Measurements from ENCODE around the gene SOX21. TPM values are rescaled to one million over a fixed set of nuclear protein-coding genes. Genes with fewer than 3 reads are reported as not detected.

The SOX21 gene
- total RNA-seq, 1 experiment from 2014 or later: not detected

DNA sequence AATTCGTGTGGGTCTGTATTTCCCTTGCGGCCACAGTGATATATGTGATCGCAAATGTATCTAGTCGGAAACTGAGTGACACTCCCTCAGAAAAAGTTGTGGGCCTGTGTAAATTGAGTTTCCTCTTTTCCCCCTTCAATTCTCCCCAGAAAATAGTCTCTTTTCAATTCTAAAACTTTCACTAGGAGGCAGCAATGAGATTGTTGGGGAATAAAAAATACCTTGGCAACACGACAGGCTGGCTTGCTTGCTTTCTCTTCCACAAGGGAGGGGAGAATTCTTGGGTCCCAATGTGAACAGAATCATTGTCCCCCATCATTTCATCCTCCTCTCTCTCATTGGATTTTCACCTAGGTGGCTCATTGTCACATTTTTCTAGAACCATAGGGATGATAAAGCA lies 3.7 kb upstream of the SOX21 start:
- no peaks in the 10 kb centered on the region for H3K27me3 ChIP-seq (ENCODE audit: insufficient read depth, low read length)
- no peak overlapping the region for H3K27ac ChIP-seq (ENCODE audit: low read depth, low read length)
- H3K4me3 ChIP-seq (replicated peaks in 1 of 2; ENCODE audit: low read depth in 1 of 2, low read length in 2 of 2): no peak overlapping the region
- RAD21 ChIA-PET (ENCODE audit: low non-redundant PET in 1 of 2, low total read pairs in 2 of 2, uncharacterized antibody in 2 of 2, unreplicated experiment in 2 of 2): no interaction called here
- POLR2A ChIA-PET: no interaction called here
- CTCF ChIA-PET: interaction anchor here (0.6 kb wide), 1 partner anchor 688 kb away, joined by 3 read pairs; no protein-coding TSS in a partner anchor
- H3K9me2 ChIP-seq (ENCODE audit: insufficient read depth): no peaks in the 10 kb centered on the region
- TF ChIP-seq, protein P1, sequence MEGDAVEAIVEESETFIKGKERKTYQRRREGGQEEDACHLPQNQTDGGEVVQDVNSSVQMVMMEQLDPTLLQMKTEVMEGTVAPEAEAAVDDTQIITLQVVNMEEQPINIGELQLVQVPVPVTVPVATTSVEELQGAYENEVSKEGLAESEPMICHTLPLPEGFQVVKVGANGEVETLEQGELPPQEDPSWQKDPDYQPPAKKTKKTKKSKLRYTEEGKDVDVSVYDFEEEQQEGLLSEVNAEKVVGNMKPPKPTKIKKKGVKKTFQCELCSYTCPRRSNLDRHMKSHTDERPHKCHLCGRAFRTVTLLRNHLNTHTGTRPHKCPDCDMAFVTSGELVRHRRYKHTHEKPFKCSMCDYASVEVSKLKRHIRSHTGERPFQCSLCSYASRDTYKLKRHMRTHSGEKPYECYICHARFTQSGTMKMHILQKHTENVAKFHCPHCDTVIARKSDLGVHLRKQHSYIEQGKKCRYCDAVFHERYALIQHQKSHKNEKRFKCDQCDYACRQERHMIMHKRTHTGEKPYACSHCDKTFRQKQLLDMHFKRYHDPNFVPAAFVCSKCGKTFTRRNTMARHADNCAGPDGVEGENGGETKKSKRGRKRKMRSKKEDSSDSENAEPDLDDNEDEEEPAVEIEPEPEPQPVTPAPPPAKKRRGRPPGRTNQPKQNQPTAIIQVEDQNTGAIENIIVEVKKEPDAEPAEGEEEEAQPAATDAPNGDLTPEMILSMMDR (IDR thresholded peaks at IDR 0.05 in 2 of 3, conservative IDR thresholded peaks at IDR 0.05 in 1 of 3; ENCODE audit: borderline replicate concordance in 1 of 3, insufficient read depth in 1 of 3, low read depth in 2 of 3, low read length in 2 of 3): peak; percentile 14 to 28 (median 20); a peak in 3 of 6 replicates
- no peak for TF ChIP-seq SRF (IDR thresholded peaks at IDR 0.05; ENCODE audit: low read depth)
- TF ChIP-seq RAD21 (IDR thresholded peaks at IDR 0.05; ENCODE audit: low read depth): peak; percentile 19; the same call in 1 of the 2 replicates
- H3K9ac ChIP-seq (ENCODE audit: low read length): no peak overlapping the region
- no peaks in the 10 kb centered on the region for H3K4me1 ChIP-seq (ENCODE audit: control insufficient read depth in 1 of 2, insufficient read depth in 2 of 2, low read length in 2 of 2)
- ATAC-seq (no peak), DNase-seq (ENCODE audit: low read depth, low spot score) (no peak)
- BruUV-seq (replicated peaks): no TSS peak
- no peaks in the 10 kb centered on the region for H4K20me1 ChIP-seq (ENCODE audit: insufficient read depth)
- H3K36me3 ChIP-seq (ENCODE audit: control insufficient read depth in 1 of 2, insufficient read depth in 2 of 2, low read length in 2 of 2): no peaks in the 10 kb centered on the region
- H3K9me3 ChIP-seq (ENCODE audit: control insufficient read depth in 1 of 2, insufficient read depth in 1 of 2, low read depth in 1 of 2, low read length in 2 of 2): no peaks in the 10 kb centered on the region
- H2AFZ ChIP-seq (ENCODE audit: low read depth, low read length, poor library complexity, severe bottlenecking): no peak overlapping the region
- no peaks in the 10 kb centered on the region for H3K79me2 ChIP-seq (ENCODE audit: insufficient read depth, low read length)
- intact Hi-C loops (cut with micrococcal nuclease): no loop called here
- no peak overlapping the region for H3K4me2 ChIP-seq (ENCODE audit: low read length)

DNA sequence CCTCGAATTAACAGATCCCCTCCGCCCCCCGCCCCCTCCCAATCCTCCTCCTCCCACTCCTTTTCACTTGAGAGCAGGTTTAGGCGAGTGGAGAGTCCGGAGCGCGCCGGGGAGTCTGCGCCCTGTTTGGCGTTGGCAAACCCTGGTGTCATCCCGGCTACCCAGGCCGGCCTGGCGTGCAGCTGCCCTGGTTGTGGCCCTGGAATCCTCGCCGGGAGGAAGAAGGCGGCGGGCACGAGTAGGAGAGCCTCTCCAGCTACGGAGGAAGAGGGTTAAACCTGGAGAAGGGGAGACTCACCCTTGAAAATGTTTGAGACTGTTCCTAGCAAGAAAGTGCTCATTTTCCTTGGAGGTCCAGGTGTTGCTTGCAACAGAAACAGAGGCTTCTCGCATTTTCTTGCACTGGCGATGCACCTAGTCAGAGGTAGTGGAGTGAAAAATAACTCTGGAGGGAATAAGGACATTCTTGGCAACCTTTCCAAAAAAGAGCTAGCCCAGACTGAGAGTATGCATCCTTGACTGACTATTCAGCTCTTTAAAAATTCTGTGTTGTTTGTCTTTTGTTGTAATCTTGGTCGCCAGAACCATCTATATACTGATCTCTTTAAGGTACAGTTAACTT lies 1.3 kb upstream of the SOX21 start:
- no peaks in the 10 kb centered on the region for H4K20me1 ChIP-seq (ENCODE audit: insufficient read depth)
- H3K27me3 ChIP-seq (ENCODE audit: insufficient read depth, low read length): peaks cover 10% of the 10 kb centered on the region
- H3K36me3 ChIP-seq (ENCODE audit: control insufficient read depth in 1 of 2, insufficient read depth in 2 of 2, low read length in 2 of 2): no peaks in the 10 kb centered on the region
- no peaks in the 10 kb centered on the region for H3K9me2 ChIP-seq (ENCODE audit: insufficient read depth)
- DNase-seq (ENCODE audit: low read depth, low spot score) (no peak), ATAC-seq (no peak)
- no peaks in the 10 kb centered on the region for H3K79me2 ChIP-seq (ENCODE audit: insufficient read depth, low read length)
- ChIA-PET CTCF (no interaction called here), RAD21 (ENCODE audit: low non-redundant PET in 1 of 2, low total read pairs in 2 of 2, uncharacterized antibody in 2 of 2, unreplicated experiment in 2 of 2) (no interaction called here), POLR2A (no interaction called here)
- no peak overlapping the region for H3K27ac ChIP-seq (ENCODE audit: low read depth, low read length)
- no peak overlapping the region for H3K4me3 ChIP-seq (replicated peaks in 1 of 2; ENCODE audit: low read depth in 1 of 2, low read length in 2 of 2)
- H3K4me2 ChIP-seq (ENCODE audit: low read length): no peak overlapping the region
- H3K9ac ChIP-seq (ENCODE audit: low read length): no peak overlapping the region
- H2AFZ ChIP-seq (ENCODE audit: low read depth, low read length, poor library complexity, severe bottlenecking): no peak overlapping the region
- intact Hi-C loops (cut with micrococcal nuclease): no loop called here
- TF ChIP-seq CEBPB (IDR thresholded peaks at IDR 0.05; ENCODE audit: low read depth) (no peak), CBX3 (IDR thresholded peaks at IDR 0.05; ENCODE audit: low read depth) (no peak), ZFX (IDR thresholded peaks at IDR 0.05) (no peak)
- TF ChIP-seq, protein P2, sequence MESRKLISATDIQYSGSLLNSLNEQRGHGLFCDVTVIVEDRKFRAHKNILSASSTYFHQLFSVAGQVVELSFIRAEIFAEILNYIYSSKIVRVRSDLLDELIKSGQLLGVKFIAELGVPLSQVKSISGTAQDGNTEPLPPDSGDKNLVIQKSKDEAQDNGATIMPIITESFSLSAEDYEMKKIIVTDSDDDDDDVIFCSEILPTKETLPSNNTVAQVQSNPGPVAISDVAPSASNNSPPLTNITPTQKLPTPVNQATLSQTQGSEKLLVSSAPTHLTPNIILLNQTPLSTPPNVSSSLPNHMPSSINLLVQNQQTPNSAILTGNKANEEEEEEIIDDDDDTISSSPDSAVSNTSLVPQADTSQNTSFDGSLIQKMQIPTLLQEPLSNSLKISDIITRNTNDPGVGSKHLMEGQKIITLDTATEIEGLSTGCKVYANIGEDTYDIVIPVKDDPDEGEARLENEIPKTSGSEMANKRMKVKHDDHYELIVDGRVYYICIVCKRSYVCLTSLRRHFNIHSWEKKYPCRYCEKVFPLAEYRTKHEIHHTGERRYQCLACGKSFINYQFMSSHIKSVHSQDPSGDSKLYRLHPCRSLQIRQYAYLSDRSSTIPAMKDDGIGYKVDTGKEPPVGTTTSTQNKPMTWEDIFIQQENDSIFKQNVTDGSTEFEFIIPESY (IDR thresholded peaks at IDR 0.05; ENCODE audit: extremely low read depth, insufficient replicate concordance, low read length): no peak
- no peaks in the 10 kb centered on the region for H3K9me3 ChIP-seq (ENCODE audit: control insufficient read depth in 1 of 2, insufficient read depth in 1 of 2, low read depth in 1 of 2, low read length in 2 of 2)
- BruUV-seq (replicated peaks): no TSS peak
- H3K4me1 ChIP-seq (ENCODE audit: control insufficient read depth in 1 of 2, insufficient read depth in 2 of 2, low read length in 2 of 2): no peaks in the 10 kb centered on the region

All from HCT116 (cell line).